Stimulated activated naive B cell treated with anti-CD40 and anti-IgM and Interleukin-4, amounts not matched to agents 10 μg/mL and 1 μg/mL and 100 μg/mL, for 72 hours (primary cell): Measurements from ENCODE around the gene KRTAP12-1.
"Not testable (repeated sequence)": the region's sequence is repeated elsewhere in the genome, so short reads cannot be mapped to it uniquely, and the experiment has no call there.

Experiments
- ATAC-seq, 2 donors: fragments of 150-1000 bp; cut with Tn5 transposase; replicated peaks; 2 replicates each; pipeline ENCODE4 v1.10.0; 2021; ENCODE audit warnings: moderate library complexity in 1 of 2
- DNase-seq: peaks from one replicate; pipeline ENCODE4 v3.0.0; 2021
- H3K27ac Mint-ChIP-seq: one replicate; pipeline ENCODE4 v1.8.0; 2022; ENCODE audit warnings: mild to moderate bottlenecking, mixed read lengths
- H3K27me3 Mint-ChIP-seq, 2 donors: one replicate each; pipeline ENCODE4 v1.8.0; 2022; ENCODE audit warnings: mixed read lengths in 2 of 2
- H3K36me3 Mint-ChIP-seq, 2 donors: one replicate each; pipeline ENCODE4 v1.8.0; 2022; ENCODE audit warnings: mixed read lengths in 2 of 2, mild to moderate bottlenecking in 1 of 2
- H3K4me1 Mint-ChIP-seq, 2 donors: one replicate each; pipeline ENCODE4 v1.8.0; 2022; ENCODE audit warnings: mixed read lengths in 2 of 2, mild to moderate bottlenecking in 1 of 2
- H3K4me3 Mint-ChIP-seq, 2 donors: one replicate each; pipeline ENCODE4 v1.8.0; 2022; ENCODE audit warnings: mild to moderate bottlenecking in 2 of 2, mixed read lengths in 2 of 2, moderate library complexity in 1 of 2
- H3K9me3 Mint-ChIP-seq, 2 donors: one replicate each; pipeline ENCODE4 v1.8.0; 2022; ENCODE audit warnings: mixed read lengths in 2 of 2, mild to moderate bottlenecking in 1 of 2

Gene KRTAP12-1

DNA sequence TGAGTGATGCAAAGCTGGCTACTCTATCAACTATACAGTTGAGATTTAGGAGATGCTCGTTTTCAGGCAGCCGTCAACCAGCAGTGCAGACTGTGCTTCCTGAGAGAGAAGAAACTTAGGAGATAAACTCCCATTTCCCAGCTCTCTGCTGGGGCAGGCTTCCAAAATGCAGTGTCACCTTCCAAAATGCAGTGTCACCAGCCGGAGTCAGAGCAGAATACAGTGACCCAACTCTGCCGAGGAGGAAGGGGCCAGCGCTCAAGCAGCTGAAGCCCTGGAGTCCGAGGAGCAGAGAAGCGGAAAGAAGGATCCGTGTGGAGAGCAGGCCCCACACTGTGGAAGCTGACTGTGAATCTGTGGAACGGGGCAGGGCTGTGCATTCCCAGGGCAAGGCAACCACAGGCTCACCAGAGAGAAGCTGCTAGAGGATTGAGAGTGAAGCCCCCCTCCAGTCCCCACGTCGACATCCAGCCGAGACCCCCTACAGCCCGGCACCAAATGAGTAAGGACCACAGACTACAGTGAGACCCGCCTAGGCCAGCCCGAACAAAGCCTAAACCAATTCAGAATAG lies 703 bp upstream of the KRTAP12-1 start:
- DNase-seq (no peak), ATAC-seq (no peak)
- Mint-ChIP-seq H3K27ac (no peak overlapping the region), H3K9me3 (no peaks in the 10 kb centered on the region), H3K4me3 (no peak overlapping the region), H3K36me3 (no peaks in the 10 kb centered on the region), H3K4me1 (peaks cover 0 to 2% of the 10 kb centered on the region in 2 donors), H3K27me3 (peaks cover 60 to 67% of the 10 kb centered on the region in 2 donors)

GRCh38 chr21:44681152-44681551 lies 811 bp downstream of the KRTAP12-1 start:
- Mint-ChIP-seq H3K4me1 (no peaks in the 10 kb centered on the region), H3K9me3 (no peaks in the 10 kb centered on the region), H3K4me3 (no peak overlapping the region), H3K27ac (no peak overlapping the region), H3K36me3 (no peaks in the 10 kb centered on the region), H3K27me3 (peaks cover 57 to 64% of the 10 kb centered on the region in 2 donors)
- ATAC-seq (no peak), DNase-seq (no peak)

DNA sequence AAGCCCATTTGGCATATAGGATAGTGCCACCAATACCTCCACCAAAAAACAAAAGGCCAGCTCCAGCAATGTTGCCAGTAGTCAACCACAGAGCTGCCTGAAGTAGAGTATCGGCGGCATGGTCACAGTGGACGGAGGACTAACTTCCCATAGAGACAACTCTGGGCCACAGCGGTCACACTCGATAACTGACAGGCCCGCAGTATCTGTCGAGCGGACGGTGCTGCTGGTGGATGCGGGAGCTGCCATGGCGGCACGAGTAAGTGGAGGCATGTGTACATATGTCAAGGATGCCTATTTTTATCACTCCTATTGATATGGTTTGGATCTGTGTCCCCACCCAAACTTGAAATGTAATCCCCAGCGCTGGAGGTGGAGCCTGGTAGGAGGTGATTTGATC lies 4.1 kb downstream of the KRTAP12-1 start:
- Mint-ChIP-seq H3K4me3 (no peak overlapping the region), H3K9me3 (peaks cover 4 to 9% of the 10 kb centered on the region in 2 donors), H3K36me3 (no peaks in the 10 kb centered on the region), H3K27me3 (peaks cover 48 to 49% of the 10 kb centered on the region in 2 donors), H3K27ac (no peak overlapping the region), H3K4me1 (no peaks in the 10 kb centered on the region)
- ATAC-seq = no peak
- no peak for DNase-seq

GRCh38 chr21:44671911-44672310 lies 10.1 kb downstream of the KRTAP12-1 start:
- Mint-ChIP-seq H3K27me3 (peaks cover 23 to 29% of the 10 kb centered on the region in 2 donors), H3K27ac (no peak overlapping the region), H3K4me3 (no peak overlapping the region), H3K4me1 (no peaks in the 10 kb centered on the region), H3K9me3 (peaks cover 14 to 22% of the 10 kb centered on the region in 2 donors), H3K36me3 (peaks cover 0 to 1% of the 10 kb centered on the region in 2 donors)
- ATAC-seq = no peak
- DNase-seq = no peak

- peaks cover 0 to 1% of the 10 kb centered on the region in 2 donors for H3K36me3 Mint-ChIP-seq
- peaks cover 27 to 30% of the 10 kb centered on the region in 2 donors for H3K27me3 Mint-ChIP-seq
- ATAC-seq = no peak
- H3K9me3 Mint-ChIP-seq = peaks cover 14 to 22% of the 10 kb centered on the region in 2 donors
- no peaks in the 10 kb centered on the region for H3K4me1 Mint-ChIP-seq
- no peak overlapping the region for H3K4me3 Mint-ChIP-seq
- H3K27ac Mint-ChIP-seq = no peak overlapping the region
- DNase-seq = no peak
Measured at GRCh38 chr21:44670642-44671432, 11.1 kb downstream of the KRTAP12-1 start.

DNA sequence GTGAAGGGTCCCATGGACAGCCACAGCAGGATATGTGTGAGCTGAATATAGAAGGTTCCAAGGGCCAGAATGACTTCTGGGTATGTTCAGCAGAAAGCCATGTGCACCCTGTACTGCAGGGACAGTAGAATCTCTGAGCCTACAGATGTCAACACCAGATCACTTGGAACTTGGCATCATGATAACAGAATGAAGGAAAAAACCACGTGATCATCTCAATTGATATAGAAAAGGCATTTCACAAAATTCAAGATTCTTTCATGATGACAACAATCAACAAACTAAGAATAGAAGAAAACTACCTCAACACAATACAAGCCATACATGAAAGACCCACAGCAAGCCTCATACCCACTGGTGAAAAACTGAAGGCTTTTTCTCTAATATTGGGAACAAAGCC lies 14.4 kb downstream of the KRTAP12-1 start:
- no peak overlapping the region for H3K27ac Mint-ChIP-seq
- peaks cover 28 to 36% of the 10 kb centered on the region in 2 donors for H3K27me3 Mint-ChIP-seq
- ATAC-seq = no peak
- H3K4me3 Mint-ChIP-seq = no peak overlapping the region
- DNase-seq = no peak
- H3K9me3 Mint-ChIP-seq = peaks cover 10 to 12% of the 10 kb centered on the region in 2 donors
- no peaks in the 10 kb centered on the region for H3K4me1 Mint-ChIP-seq
- peaks cover 0 to 1% of the 10 kb centered on the region in 2 donors for H3K36me3 Mint-ChIP-seq

DNA sequence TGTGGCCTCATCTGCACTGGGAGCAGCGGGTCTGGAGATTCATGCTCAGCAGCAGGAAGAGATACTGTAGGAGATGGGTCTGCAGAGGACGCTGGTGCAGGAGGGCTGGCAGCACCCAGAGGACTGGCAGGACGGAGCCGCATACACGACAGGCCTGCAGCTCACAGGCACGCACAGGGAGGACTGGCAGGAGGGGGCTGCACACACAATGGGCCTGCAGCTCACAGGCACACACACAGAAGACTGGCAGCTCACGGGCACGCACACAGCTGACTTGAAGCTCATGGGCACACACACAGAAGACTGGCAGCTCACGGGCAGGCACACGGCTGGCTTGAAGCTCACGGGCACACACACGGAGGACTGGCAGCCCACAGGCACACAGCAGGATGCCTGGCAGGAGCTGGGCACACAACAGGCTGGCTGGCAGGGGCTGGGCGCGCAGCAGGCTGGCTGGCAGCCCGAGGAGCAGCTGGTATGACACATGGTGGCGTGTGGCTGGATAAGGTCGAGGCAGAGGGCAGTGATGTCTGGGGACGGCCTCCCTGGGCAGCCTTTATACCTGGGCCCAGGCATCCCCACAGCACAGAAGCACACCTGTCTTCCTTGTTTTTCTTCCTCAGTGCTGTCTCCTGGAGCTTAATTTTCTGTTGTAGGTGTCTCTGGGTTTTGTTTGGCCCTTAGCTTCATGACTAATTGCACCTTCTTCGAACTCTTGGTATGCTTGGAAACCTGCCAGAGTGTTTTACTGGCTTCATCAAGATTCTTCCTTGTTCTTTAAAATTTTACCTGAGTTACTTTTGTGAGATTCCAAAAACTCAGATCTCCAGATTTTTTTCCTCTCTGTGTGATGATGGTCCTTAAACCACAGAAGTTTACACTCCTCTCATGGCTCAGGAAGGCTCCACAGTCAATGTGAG lies 15.3 kb downstream of the KRTAP12-1 start, which contains the start of gene KRTAP12-2:
Gene KRTAP12-2 (minus strand): TSS at position 527 of the 920 bp plus-strand sequence. CDS start 41 bp downstream, at position 486.
- H3K27me3 Mint-ChIP-seq = peaks cover 37 to 41% of the 10 kb centered on the region in 2 donors
- H3K4me1 Mint-ChIP-seq = no peaks in the 10 kb centered on the region
- H3K36me3 Mint-ChIP-seq = peaks cover 1 to 3% of the 10 kb centered on the region in 2 donors
- no peak for DNase-seq
- H3K4me3 Mint-ChIP-seq = no peak within 1 kb of the TSS
- ATAC-seq = no peak
- peaks cover 9 to 12% of the 10 kb centered on the region in 2 donors for H3K9me3 Mint-ChIP-seq
- H3K27ac Mint-ChIP-seq = no peak within 1 kb of the TSS

- peaks cover 0 to 7% of the 10 kb centered on the region in 2 donors for H3K9me3 Mint-ChIP-seq
- H3K27me3 Mint-ChIP-seq = peaks cover 44 to 49% of the 10 kb centered on the region in 2 donors
- H3K4me1 Mint-ChIP-seq = no peaks in the 10 kb centered on the region
- DNase-seq (no peak), ATAC-seq (no peak)
- no peak overlapping the region for H3K4me3 Mint-ChIP-seq
- no peak overlapping the region for H3K27ac Mint-ChIP-seq
- H3K36me3 Mint-ChIP-seq = peaks cover 0 to 3% of the 10 kb centered on the region in 2 donors
Measured at GRCh38 chr21:44664691-44665090, 17.3 kb downstream of the KRTAP12-1 start.

DNA sequence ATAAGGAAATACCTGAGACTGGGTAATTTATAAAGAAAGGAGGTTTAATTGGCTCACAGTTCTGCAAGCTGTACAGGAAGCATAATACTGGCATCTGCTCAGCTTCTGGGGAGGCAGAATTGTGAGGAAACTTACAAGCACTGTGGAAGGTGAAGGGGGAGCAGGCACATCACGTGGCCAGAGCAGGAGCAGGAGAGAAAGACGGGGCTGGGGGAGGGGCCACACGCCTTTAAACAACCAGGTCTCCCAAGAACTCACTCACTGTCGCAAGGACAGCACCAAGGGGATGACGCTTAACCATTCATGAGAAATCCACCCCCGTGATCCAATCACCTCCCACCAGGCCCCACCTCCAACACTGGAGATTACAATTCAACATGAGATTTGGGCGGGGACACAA lies 20.4 kb downstream of the KRTAP12-1 start:
- ATAC-seq, H3K4me1 Mint-ChIP-seq, DNase-seq, H3K4me3 Mint-ChIP-seq, H3K36me3 Mint-ChIP-seq, H3K27ac Mint-ChIP-seq: not testable (repeated sequence)
- H3K27me3 Mint-ChIP-seq = peaks cover 58 to 65% of the 10 kb centered on the region in 2 donors
- H3K9me3 Mint-ChIP-seq = peaks cover 11 to 22% of the 10 kb centered on the region in 2 donors

GRCh38 chr21:44658913-44659595 lies 22.9 kb downstream of the KRTAP12-1 start:
- Mint-ChIP-seq H3K27me3 (peaks cover 46 to 50% of the 10 kb centered on the region in 2 donors), H3K4me1 (no peaks in the 10 kb centered on the region), H3K27ac (no peak overlapping the region), H3K36me3 (peaks cover 0 to 8% of the 10 kb centered on the region in 2 donors), H3K9me3 (peaks cover 18 to 21% of the 10 kb centered on the region in 2 donors), H3K4me3 (no peak overlapping the region)
- DNase-seq = no peak
- no peak for ATAC-seq

DNA sequence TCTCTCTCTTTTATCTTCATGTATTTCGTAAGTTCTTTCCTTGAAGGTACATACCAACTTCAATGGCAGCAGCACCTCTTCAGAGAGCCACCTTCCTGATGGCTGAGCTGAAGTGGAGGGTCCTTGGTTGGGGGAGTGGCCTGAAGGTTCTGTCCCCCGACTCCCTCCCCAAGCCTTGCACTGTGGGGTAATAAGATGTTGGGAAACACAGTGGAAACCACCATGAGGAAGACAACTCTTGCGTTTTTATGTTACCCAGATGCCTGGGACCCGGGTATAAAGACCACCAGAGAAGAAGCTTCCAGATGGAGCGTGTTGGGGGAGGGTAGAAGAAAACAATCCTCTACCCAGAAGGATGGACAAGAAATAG lies 23.4 kb downstream of the KRTAP12-1 start:
- Mint-ChIP-seq H3K9me3 (peaks cover 18 to 21% of the 10 kb centered on the region in 2 donors), H3K36me3 (peaks cover 0 to 8% of the 10 kb centered on the region in 2 donors), H3K4me1 (no peaks in the 10 kb centered on the region), H3K27ac (no peak overlapping the region), H3K4me3 (no peak overlapping the region), H3K27me3 (peaks cover 46 to 54% of the 10 kb centered on the region in 2 donors)
- DNase-seq (no peak), ATAC-seq (no peak)

DNA sequence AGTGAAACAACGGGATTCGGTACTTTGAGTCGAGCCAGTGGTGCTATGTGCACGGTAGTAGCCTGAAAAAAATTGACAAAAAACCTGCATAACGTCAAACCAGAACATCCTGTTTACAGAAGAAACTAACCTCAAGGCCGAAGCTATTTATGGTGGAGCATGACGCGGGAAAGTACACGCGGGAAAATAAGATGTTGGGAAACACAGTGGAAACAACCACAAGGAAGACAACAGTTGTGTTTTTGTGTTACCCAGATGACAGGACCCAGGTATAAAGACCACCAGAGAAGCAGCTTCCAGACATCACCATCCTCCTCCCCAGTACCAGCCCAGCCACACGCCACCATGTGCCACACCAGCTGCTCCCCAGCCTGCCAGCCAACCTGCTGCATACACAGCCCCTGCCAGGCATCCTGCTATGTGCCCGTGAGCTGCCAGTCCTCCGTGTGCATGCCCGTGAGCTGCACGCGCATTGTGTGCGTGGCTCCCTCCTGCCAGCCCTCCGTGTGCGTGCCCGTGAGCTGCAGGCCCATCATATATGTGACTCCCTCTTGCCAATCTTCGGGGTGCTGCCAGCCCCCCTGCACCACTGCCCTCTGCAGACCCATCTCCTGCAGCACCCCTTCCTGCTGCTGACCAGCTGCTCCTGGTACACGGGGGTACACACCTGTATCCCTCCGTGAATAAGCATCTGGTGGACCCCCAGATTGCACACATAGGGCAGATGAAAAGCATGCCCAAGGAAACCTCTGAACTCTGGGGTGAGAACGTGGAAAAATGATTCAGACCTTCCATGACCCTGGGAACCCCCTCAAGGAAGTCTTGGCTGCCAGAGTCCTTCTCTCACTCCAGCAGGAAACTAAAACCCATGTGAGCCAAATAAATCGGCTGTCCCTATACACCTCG lies 24.1 kb downstream of the KRTAP12-1 start, which contains the start of gene KRTAP12-3:
Gene KRTAP12-3 (plus strand): TSS at position 298 of the 906 bp plus-strand sequence. CDS start 48 bp downstream, at position 346.
- no peaks in the 10 kb centered on the region for H3K4me1 Mint-ChIP-seq
- no peak within 1 kb of the TSS for H3K27ac Mint-ChIP-seq

GRCh38 chr21:44656868-44657267 lies 25.1 kb downstream of the KRTAP12-1 start:
- ATAC-seq (no peak), DNase-seq (no peak)
- Mint-ChIP-seq H3K9me3 (peaks cover 18 to 19% of the 10 kb centered on the region in 2 donors), H3K4me1 (no peaks in the 10 kb centered on the region), H3K27ac (no peak overlapping the region), H3K36me3 (peaks cover 0 to 4% of the 10 kb centered on the region in 2 donors), H3K4me3 (no peak overlapping the region), H3K27me3 (peaks cover 41 to 47% of the 10 kb centered on the region in 2 donors)

More for the DNA sequence above, 24.1 kb downstream of the KRTAP12-1 start, which contains the start of gene KRTAP12-3:
- no peak within 1 kb of the TSS for H3K4me3 Mint-ChIP-seq
- peaks cover 18 to 21% of the 10 kb centered on the region in 2 donors for H3K9me3 Mint-ChIP-seq
- ATAC-seq (no peak), DNase-seq (no peak)
- H3K27me3 Mint-ChIP-seq = peaks cover 46 to 54% of the 10 kb centered on the region in 2 donors
- H3K36me3 Mint-ChIP-seq = peaks cover 0 to 8% of the 10 kb centered on the region in 2 donors
